Caco-2 (cell line): ENCODE measurements around the gene FAM72C. TPM values are rescaled to one million over a fixed set of nuclear protein-coding genes. Genes with fewer than 3 reads are reported as not detected.
"Not testable (repeated sequence)": the region's sequence is repeated elsewhere in the genome, so short reads cannot be mapped to it uniquely, and the experiment has no call there.

Experiments
- BruUV-seq: library from RNA; stranded (reverse); fragments of 400-500 nt; replicated peaks from 2 replicates; lab custom pipeline; 2021; lab: Mats Ljungman, UMichigan
- CTCF ChIA-PET: fragments of 300-600 bp; sonication (Branson Sonifier 250); formaldehyde crosslinking; loops from one replicate; lab custom pipeline; 2022; ENCODE audit warnings: antibody characterized with exemption; lab: Charles Lee
- POLR2A ChIA-PET: fragments of 300-600 bp; sonication (Branson Sonifier 250); formaldehyde crosslinking; loops from one replicate; lab custom pipeline; 2022; ENCODE audit warnings: antibody characterized with exemption; lab: Charles Lee
- DNase-seq, 2 experiments: peaks; one replicate each; pipeline versions ENCODE4 v3.0.0 to v3.0.0-alpha.2; 2020 to 2022
- H3K27me3 ChIP-seq: replicated peaks from 2 replicates; pipeline ENCODE4 v1.6.0; 2011; ENCODE audit warnings: low read length; ENCODE audit not compliant: control insufficient read depth, insufficient read depth
- H3K36me3 ChIP-seq: 2 replicates; pipeline ENCODE4 v1.5.1; 2011; ENCODE audit warnings: low read length; ENCODE audit not compliant: control insufficient read depth, insufficient read depth
- H3K4me1 ChIP-seq: fragments of 250-450 bp; sonication (Bioruptor Pico); 2 replicates; pipeline ENCODE4 v1.5.1; 2020; ENCODE audit warnings: mild to moderate bottlenecking
- H3K4me3 ChIP-seq: 2 replicates; pipeline ENCODE4 v1.5.1; 2011; ENCODE audit warnings: low read depth, mild to moderate bottlenecking, control low read depth, low read length
- H3K9me3 ChIP-seq: fragments of 250-450 bp; sonication (Bioruptor Pico); 2 replicates; pipeline ENCODE4 v1.5.1; 2020; ENCODE audit warnings: mild to moderate bottlenecking, moderate library complexity
- H3K27ac Mint-ChIP-seq: one replicate; pipeline ENCODE4 v1.8.0; 2022; ENCODE audit warnings: mixed read lengths; ENCODE audit not compliant: unreplicated experiment
- H3K27me3 Mint-ChIP-seq: one replicate; pipeline ENCODE4 v1.8.0; 2022; ENCODE audit warnings: mixed read lengths; ENCODE audit not compliant: insufficient read depth, unreplicated experiment
- H3K36me3 Mint-ChIP-seq: one replicate; pipeline ENCODE4 v1.8.0; 2022; ENCODE audit warnings: mild to moderate bottlenecking, mixed read lengths; ENCODE audit not compliant: insufficient read depth, unreplicated experiment
- H3K4me1 Mint-ChIP-seq: one replicate; pipeline ENCODE4 v1.8.0; 2022; ENCODE audit warnings: low read depth, mixed read lengths; ENCODE audit not compliant: unreplicated experiment
- H3K4me3 Mint-ChIP-seq: one replicate; pipeline ENCODE4 v1.8.0; 2022; ENCODE audit warnings: mild to moderate bottlenecking, moderate library complexity, mixed read lengths; ENCODE audit not compliant: unreplicated experiment
- H3K9me3 Mint-ChIP-seq: one replicate; pipeline ENCODE4 v1.8.0; 2022; ENCODE audit warnings: mixed read lengths; ENCODE audit not compliant: unreplicated experiment
- intact Hi-C: fragments of 100-400 bp; cut with micrococcal nuclease; formaldehyde crosslinking; loops from one replicate; pipeline ENCODE4 v1.10.0; 2022; ENCODE audit not compliant: unreplicated experiment
- total RNA-seq: library from RNA; stranded (reverse); gene quantifications from 2 replicates; pipeline ENCODE4 v1.2.3, GENCODE V29; 2022

The FAM72C gene
- total RNA-seq, 1 experiment from 2014 or later, result not detected

DNA sequence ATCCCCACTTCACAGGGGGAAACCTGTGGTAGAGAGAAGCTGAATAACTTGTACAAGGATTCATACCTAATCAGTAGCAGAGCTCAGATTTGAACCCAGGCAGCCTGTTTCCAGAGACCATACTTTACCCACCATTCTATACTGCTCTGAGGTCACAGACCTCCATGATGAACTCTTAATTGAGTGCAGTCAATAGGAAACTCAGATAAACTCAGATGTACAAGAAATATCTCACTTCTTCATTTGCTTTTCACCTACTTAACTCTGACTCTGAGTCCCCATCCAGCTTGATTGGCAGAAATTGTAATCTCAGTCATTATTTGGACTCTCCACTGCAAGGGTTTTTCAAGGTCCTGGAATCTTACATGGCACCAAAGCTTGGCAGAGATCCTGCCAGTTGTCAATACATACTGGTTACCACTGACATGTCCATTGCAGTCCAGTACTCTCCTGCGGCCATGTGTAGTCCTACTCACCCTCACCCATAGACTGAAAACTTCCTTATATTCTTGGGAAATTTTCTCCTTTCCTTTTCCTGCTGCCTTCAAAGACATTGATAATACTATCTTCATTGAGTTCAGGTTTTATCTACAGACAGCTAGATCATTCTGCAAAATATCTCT, 29.4 kb downstream of the FAM72C start:
- not testable (repeated sequence) for H3K36me3 Mint-ChIP-seq, H3K4me1 Mint-ChIP-seq

GRCh38 chr1:143939666-143940065, 32.1 kb downstream of the FAM72C start:
- H3K27me3 ChIP-seq, H3K9me3 Mint-ChIP-seq, BruUV-seq, H3K4me3 ChIP-seq, H3K36me3 Mint-ChIP-seq, POLR2A ChIA-PET, H3K27ac Mint-ChIP-seq, intact Hi-C loops, H3K4me1 Mint-ChIP-seq, H3K4me3 Mint-ChIP-seq, H3K4me1 ChIP-seq, CTCF ChIA-PET, H3K36me3 ChIP-seq, DNase-seq, H3K27me3 Mint-ChIP-seq, H3K9me3 ChIP-seq: not testable (repeated sequence)

More for the DNA sequence above, 29.4 kb downstream of the FAM72C start:
- H3K4me3 ChIP-seq, H3K4me3 Mint-ChIP-seq, H3K4me1 ChIP-seq, H3K27me3 ChIP-seq, H3K36me3 ChIP-seq, CTCF ChIA-PET, H3K27ac Mint-ChIP-seq, H3K9me3 Mint-ChIP-seq, POLR2A ChIA-PET, intact Hi-C loops, BruUV-seq, H3K9me3 ChIP-seq, H3K27me3 Mint-ChIP-seq, DNase-seq: not testable (repeated sequence)

GRCh38 chr1:143938922-143939321, 32.9 kb downstream of the FAM72C start:
- H3K4me3 Mint-ChIP-seq, H3K4me1 Mint-ChIP-seq, H3K9me3 Mint-ChIP-seq, CTCF ChIA-PET, DNase-seq, H3K4me1 ChIP-seq, H3K36me3 Mint-ChIP-seq, intact Hi-C loops, BruUV-seq, POLR2A ChIA-PET, H3K27me3 ChIP-seq, H3K9me3 ChIP-seq, H3K4me3 ChIP-seq, H3K27ac Mint-ChIP-seq, H3K27me3 Mint-ChIP-seq, H3K36me3 ChIP-seq: not testable (repeated sequence)

DNA sequence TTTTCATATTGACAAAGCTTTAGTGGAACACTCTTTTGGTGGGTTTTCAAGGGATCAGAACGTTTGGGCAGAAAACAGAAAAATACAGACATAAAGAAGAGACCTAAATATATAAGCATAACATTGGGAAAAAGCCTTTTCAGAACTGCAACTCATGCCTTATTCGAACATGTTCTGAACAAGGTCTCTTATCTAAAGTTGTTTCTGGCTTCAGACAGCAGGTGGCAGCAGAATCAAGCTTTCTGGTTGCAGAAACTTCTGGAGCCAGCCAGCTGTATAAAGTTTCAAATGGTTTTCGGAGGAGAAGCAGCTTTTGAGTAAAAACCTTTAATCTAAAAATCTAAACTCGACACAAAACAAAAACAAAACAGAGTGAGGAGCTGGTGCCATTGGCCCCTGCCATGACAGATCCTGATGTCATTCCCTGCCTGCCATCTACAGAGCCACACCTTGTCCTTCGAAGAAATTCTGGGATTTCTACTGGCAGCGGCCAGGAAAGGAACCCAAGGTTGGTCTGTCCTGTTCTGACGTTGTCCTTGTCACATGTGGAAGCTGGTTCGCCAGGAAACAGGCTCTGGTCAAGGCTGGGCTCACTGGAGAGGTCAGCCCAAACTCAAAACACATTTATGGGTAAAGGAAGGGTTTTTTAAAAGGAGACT, 35.2 kb downstream of the FAM72C start:
- intact Hi-C loops, BruUV-seq, CTCF ChIA-PET, H3K27me3 ChIP-seq, H3K4me1 ChIP-seq, H3K9me3 ChIP-seq, H3K4me3 Mint-ChIP-seq, H3K9me3 Mint-ChIP-seq, H3K27ac Mint-ChIP-seq, H3K27me3 Mint-ChIP-seq, POLR2A ChIA-PET, H3K4me3 ChIP-seq, H3K4me1 Mint-ChIP-seq, H3K36me3 Mint-ChIP-seq, H3K36me3 ChIP-seq: not testable (repeated sequence)
- peak in 1 of 2 experiments; percentile 6 for DNase-seq

DNA sequence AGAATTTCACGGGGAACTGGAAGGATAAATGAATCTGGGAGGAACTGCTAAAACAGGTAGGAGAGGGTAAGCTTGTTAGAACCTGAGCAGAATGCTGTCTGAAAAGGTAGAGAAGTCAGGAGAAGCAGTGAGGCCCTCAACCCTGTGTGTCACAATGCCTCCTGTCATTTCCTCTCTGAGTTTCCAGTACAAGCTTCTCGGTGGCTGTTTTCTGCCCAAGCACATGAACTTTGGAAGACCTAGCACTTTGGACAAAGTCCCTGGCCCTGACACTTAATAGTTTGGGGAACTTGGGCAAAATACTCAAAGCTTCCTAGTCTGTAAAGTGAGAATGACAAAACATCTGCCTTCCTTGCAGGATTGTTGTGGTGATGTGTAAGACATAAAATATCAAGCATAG, 52.7 kb downstream of the FAM72C start:
- H3K4me3 Mint-ChIP-seq, CTCF ChIA-PET, BruUV-seq, DNase-seq, H3K27me3 ChIP-seq, H3K36me3 ChIP-seq, H3K27me3 Mint-ChIP-seq, H3K4me1 ChIP-seq, H3K27ac Mint-ChIP-seq, intact Hi-C loops, POLR2A ChIA-PET, H3K36me3 Mint-ChIP-seq, H3K9me3 ChIP-seq, H3K4me3 ChIP-seq, H3K9me3 Mint-ChIP-seq, H3K4me1 Mint-ChIP-seq: not testable (repeated sequence)

- H3K4me3 Mint-ChIP-seq, H3K4me1 Mint-ChIP-seq, H3K4me3 ChIP-seq, H3K9me3 ChIP-seq, H3K27me3 Mint-ChIP-seq, CTCF ChIA-PET, H3K27ac Mint-ChIP-seq, POLR2A ChIA-PET, H3K27me3 ChIP-seq, DNase-seq, H3K36me3 Mint-ChIP-seq, H3K9me3 Mint-ChIP-seq, H3K4me1 ChIP-seq, H3K36me3 ChIP-seq, intact Hi-C loops, BruUV-seq: not testable (repeated sequence)
Measured at GRCh38 chr1:143918552-143918951, 53.2 kb downstream of the FAM72C start.

GRCh38 chr1:143913705-143914104, 58.1 kb downstream of the FAM72C start:
- CTCF ChIA-PET, H3K27ac Mint-ChIP-seq, H3K4me1 ChIP-seq, POLR2A ChIA-PET, H3K36me3 Mint-ChIP-seq, H3K9me3 ChIP-seq, H3K4me1 Mint-ChIP-seq, DNase-seq, H3K4me3 ChIP-seq, intact Hi-C loops, H3K27me3 ChIP-seq, H3K27me3 Mint-ChIP-seq, H3K9me3 Mint-ChIP-seq, H3K36me3 ChIP-seq, BruUV-seq, H3K4me3 Mint-ChIP-seq: not testable (repeated sequence)
